GM21825 (cell line): ENCODE results near the gene CFAP77.
"Not testable (repeated sequence)": the region's sequence is repeated elsewhere in the genome, so short reads cannot be mapped to it uniquely, and the experiment has no call there.

Experiments used
- ATAC-seq: cut with Tn5 transposase; IDR thresholded peaks from one replicate; pipeline ENCODE4 v1.9.1; 2021; ENCODE audit warnings: mild to moderate bottlenecking, moderate library complexity; ENCODE audit not compliant: unreplicated experiment

Gene CFAP77

GRCh38 chr9:132545578-132545977 is 135.6 kb downstream of the CFAP77 start:
- no peak for ATAC-seq

DNA sequence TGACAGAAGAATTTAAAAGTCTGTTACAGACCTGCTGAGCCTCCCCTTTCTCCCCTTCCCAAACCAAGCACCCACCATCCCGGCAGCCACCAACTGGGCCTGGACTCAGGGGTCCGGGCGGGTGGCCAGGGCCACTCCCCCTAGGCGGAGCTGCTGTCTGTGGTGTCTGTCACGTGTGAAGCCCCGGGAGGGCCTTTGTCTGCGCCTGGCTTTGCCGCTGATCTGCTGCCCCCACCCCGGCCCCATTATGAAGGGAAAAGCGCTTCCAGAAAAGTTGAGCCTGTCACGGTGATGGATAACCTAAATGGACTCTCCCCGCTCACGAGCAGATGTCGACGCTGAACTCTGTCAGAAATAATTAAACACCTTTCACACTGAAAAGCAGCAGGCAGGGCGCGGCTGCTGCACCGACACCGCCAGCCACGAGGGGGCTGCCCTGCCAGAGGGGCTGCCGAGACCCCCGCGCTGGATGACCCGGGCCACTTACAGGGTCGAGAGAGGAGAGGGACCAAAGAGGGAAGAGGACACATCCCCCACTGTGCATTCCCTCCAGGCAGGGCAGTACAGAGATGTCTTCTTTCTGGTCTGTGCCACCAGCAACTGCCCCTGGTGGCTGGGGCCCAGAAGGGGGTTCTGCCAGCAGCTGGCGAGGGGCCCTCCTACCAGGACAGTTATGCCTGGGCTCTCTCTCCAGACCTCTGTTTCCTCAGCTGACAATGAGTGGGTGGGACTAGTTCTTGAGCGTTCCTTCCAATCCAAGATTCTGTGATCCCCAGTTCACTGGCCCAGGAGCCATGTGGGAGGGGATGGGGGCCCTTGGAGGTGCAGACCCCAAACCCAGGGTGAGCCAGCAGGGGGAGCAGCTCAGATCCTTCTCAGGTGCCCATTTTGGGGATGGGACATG is 136.4 kb downstream of the CFAP77 start:
- no peak for ATAC-seq

GRCh38 chr9:132547052-132547431 is 137.0 kb downstream of the CFAP77 start:
- ATAC-seq: no peak

DNA sequence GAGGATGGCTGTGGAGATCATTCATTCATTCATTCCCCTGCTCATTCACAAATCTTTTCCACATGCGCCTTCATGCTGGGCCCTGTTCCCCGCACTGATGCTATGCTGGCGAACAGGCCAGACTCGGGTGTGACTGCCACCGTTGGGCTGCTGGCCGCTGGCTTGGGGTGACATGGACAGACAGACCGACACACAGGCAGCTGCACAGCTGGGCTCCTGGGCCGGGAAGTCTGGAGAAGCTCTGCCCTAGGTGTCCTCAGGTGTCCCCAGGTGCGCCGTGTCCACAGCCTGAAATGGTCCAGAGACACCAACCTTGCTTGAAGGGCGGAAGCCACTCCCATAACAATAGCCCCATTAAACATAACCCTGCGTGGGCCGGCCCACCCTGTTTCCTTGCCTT is 137.4 kb downstream of the CFAP77 start:
- no peak for ATAC-seq

GRCh38 chr9:132547976-132548730 is 138.1 kb downstream of the CFAP77 start:
- no peak for ATAC-seq

GRCh38 chr9:132548751-132549640 is 139.0 kb downstream of the CFAP77 start:
- ATAC-seq: no peak

DNA sequence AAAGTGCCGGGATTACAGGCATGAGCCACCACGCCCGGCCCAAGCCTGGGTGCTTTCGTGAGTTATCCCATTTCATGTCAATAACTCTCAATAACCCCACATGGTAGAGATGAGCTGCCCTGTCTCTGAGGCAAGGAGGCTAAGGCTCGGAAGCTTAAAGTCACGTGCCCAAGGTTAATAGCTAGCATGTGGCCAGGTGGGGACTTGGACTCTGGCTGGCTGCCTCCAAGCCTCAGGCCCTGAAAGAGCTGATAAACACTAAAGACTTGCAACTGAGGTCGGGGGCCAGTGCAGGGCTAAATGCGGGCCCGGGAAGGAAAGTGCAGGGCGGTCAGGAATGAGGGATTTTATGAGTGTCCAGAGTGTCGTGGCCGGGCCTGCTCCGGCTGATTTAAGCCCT is 141.5 kb downstream of the CFAP77 start:
- ATAC-seq: no peak

DNA sequence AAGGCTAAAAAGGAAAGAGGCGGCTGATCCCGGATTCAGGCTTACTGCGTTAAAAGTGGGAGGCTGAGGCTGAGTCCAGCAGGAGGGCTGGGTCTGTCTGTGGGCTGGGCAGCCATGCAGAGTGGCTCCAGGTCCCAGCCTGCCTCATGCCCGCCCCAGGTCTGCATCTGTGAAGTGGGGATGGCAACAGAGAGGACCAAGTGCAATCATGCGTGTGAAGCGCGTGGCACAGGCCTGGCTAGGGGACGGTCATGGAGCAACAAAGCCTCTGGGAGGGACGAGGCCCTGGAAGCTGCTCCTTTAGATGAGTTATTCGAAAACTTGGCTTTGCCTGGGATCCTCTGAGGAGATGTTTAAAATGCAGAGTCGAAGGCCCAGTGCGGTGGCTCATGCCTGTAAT is 142.0 kb downstream of the CFAP77 start:
- no peak for ATAC-seq

DNA sequence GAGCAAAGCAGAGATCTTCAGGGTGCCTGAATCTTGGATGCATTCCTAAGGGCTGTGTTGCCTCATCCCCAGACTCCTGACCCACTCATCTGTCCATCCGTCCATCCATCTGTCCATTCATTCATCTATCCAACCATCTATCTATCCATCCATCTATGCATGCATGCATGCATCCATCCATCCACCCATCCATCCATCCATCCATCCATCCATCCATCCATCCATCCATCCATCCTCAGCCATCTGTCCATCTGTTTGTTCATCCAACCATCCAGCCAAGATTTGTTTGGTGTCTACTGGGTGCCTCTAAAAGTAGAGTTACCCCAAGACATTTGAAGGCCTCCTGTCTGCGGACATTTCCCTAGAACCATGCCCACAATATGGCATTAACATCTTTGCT is 144.7 kb downstream of the CFAP77 start:
- ATAC-seq: no peak

DNA sequence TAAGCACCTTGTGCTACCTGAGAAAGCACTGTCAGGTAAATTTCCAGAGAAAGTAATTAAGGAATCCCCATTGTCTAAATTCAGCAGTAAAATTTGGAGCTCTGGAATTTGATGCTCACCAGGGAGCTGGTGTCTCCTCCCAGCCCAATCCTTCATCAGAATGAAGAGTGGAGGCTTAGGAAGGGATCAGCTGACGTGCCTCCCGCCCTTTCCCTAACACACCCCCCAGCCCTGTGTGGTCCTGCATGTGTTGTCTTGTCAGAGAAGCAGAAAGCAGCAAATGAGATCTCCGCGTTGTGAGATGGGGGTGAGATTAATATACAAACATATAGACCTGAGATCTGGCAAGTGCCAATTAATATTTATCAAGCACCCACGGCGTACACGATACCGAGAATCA is 145.5 kb downstream of the CFAP77 start:
- no peak for ATAC-seq

DNA sequence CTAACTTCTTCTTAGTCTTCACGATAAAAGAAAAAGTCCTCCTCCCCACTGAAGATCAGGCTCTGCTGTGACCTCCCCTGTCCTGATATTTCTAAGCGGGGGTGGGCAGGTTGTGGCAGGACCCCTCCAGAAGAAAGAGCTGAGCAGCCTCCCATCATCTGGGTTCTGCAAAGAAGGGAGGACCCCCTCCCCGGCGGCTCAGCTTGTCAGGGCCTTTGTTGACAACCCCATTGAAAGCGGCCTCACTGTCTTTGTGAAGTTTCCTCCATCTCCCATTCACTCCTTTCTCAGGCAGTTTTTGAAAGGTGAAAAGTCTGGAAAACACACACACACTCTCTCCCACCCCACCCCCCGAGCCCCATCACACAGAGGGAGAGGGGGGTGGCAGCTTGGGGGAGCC is 146.2 kb downstream of the CFAP77 start:
- no peak for ATAC-seq

GRCh38 chr9:132556714-132557113 is 146.7 kb downstream of the CFAP77 start:
- no peak for ATAC-seq

DNA sequence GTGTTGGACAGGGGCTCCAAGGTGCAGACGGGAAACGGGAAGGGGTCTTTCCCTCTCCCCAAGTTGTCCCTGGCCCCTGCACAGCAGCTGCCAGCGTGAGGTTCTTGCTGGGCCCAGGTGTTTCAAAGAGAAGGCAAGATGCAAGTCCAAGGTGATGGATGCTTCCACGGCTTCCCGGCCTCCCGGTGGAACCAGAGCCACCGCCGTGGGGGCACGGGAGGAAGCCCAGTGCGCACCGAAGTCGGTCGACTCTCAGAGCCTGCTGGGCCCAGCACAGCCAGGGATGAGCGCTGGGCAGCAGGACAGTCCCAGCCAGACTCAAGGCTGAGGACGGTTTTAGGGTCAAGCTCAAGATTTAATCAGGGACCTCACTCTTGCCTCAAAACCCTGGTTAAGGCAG is 147.1 kb downstream of the CFAP77 start:
- ATAC-seq: no peak

DNA sequence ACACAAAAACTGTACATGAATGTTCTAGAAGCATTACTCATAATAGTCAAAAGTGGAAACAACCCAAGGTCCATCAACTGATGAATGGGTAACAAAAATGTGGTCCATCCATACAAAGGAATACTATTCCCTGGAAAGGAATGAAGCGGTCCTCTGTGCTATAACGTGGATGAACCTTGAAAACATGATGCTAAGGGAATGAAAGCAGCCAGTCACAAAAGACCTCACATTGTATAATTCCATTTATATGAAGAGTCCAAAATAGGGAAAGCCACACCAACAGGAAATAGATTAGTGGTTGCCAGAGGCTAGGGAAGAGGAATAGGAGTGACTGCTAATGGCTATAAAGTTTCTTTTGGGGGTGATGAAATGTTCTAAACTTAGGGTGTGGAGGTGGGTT is 149.7 kb downstream of the CFAP77 start:
- ATAC-seq: no peak

- ATAC-seq: no peak
These were observed 150.7 kb downstream of the CFAP77 start for GRCh38 chr9:132560616-132561202.

DNA sequence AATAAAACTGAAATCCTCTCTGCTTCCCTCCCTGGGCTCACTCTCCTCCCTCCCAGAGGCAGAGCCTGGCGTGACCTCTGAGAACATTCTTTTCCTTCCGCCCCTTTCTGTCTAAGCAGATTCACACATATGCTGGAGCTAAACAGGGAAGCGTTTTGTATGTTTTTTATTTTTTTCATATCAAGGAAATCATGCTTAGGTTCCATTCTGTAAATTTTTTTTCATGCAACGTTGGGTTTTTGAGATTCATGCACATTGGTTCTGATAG is 152.2 kb downstream of the CFAP77 start:
- no peak for ATAC-seq

GRCh38 chr9:132564526-132564925 is 154.5 kb downstream of the CFAP77 start:
- ATAC-seq: no peak

DNA sequence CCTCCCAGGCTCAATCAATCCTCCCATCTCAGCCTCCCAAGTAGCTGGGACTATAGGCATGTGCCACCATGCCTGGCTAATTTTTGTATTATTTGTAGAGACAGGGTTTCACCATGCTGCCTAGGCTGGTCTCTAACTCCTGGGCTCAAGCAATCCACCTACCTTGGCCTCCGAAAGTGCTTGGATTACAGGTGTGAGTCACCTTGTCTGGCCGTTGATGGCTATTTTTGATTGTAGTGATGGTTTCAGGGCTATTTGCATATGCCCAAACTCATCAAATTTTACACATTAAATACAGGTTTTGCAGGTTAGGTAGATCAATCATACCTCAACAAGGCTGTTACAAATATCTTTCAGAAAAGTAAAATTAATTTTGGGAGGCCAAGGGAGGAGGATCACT is 158.8 kb downstream of the CFAP77 start:
- not testable (repeated sequence) for ATAC-seq

GRCh38 chr9:132571806-132572600 is 162.0 kb downstream of the CFAP77 start:
- ATAC-seq: no peak

DNA sequence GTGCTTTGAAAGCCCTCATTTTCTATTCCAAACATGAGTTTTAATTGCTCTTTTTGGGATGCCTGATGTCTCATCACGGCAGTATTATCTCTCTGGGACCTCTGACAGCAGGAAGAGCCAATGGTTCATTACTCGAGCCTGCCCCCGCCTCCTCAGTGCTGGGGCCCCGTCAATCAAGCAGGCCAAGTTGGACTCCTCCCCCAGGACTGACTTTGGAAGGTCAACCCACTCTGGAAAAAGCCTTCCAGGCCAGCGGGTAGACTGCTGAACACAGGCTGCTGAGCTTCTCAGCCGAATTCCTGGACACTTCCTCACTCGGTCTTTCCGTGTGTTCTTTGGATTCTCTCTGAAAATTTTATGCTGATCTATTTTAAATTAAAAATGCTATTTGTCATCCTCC is 162.9 kb downstream of the CFAP77 start:
- no peak for ATAC-seq
